Endothelial cell of umbilical vein (primary cell): ENCODE data around the gene PRKAG2. TPM values are rescaled to one million over a fixed set of nuclear protein-coding genes. Genes with fewer than 3 reads are reported as not detected.
A peak's percentile ranks its signal among the peaks of the same experiment; 100 is the strongest.

Experiments used
- BruUV-seq: library from RNA; stranded (reverse); fragments of 400-500 nt; replicated peaks from 2 replicates; lab custom pipeline; 2021; lab: Mats Ljungman, UMichigan
- CTCF ChIA-PET: fragments of 300-600, 350-600 bp; sonication (Branson Sonifier 250); formaldehyde crosslinking; loops from one replicate; lab custom pipeline; 2021; ENCODE audit warnings: antibody characterized with exemption, inconsistent platforms; lab: Charles Lee
- POLR2A ChIA-PET: fragments of 300-600, 350-600 bp; sonication (Branson Sonifier 250); formaldehyde crosslinking; loops from one replicate; lab custom pipeline; 2021; ENCODE audit warnings: antibody characterized with exemption, inconsistent platforms; lab: Charles Lee
- DNase-seq: peaks from one replicate; pipeline ENCODE4 v3.0.0-alpha.2; 2011; ENCODE audit warnings: low read depth, low spot score
- FAIRE-seq: peaks from 2 replicates; lab custom pipeline; 2011; peaks lifted over from hg19 to GRCh38; lab: Jason Lieb, UNC
- H2AFZ ChIP-seq: 2 replicates; pipeline ENCODE4 v1.6.0; 2012; ENCODE audit warnings: low read depth, low read length, control low read depth, inconsistent platforms
- H3K27ac ChIP-seq: 2 replicates; pipeline ENCODE4 v1.5.1; 2011; ENCODE audit warnings: low read depth, mild to moderate bottlenecking, control low read depth, low read length, moderate library complexity; ENCODE audit not compliant: insufficient read depth
- H3K27me3 ChIP-seq, 2 experiments: 2 replicates each; pipeline versions ENCODE4 v1.6.0 to v1.6.1; 2011; ENCODE audit warnings: low read length in 2 of 2, mixed read lengths in 1 of 2; ENCODE audit not compliant: control insufficient read depth in 2 of 2, insufficient read depth in 2 of 2
- H3K36me3 ChIP-seq, 2 experiments: 2 replicates in 1 of 2; 3 replicates in 1 of 2; pipeline ENCODE4 v1.5.1; 2011; ENCODE audit warnings: low read length in 2 of 2, mild to moderate bottlenecking in 1 of 2, moderate library complexity in 1 of 2; ENCODE audit not compliant: control insufficient read depth in 2 of 2, insufficient read depth in 2 of 2; ENCODE audit errors: extremely low read depth in 1 of 2
- H3K4me1 ChIP-seq: 3 replicates; pipeline ENCODE4 v1.5.1; 2011; ENCODE audit warnings: mild to moderate bottlenecking, low read length; ENCODE audit not compliant: control insufficient read depth, insufficient read depth; ENCODE audit errors: extremely low read depth
- H3K4me2 ChIP-seq: 2 replicates; pipeline ENCODE4 v1.6.1; 2011; ENCODE audit warnings: low read length, control low read depth, mixed read lengths; ENCODE audit not compliant: insufficient read depth
- H3K4me3 ChIP-seq, 3 experiments: fragments of 200-600 bp in 1 of 3; sonication (generic), shearing (Covaris generic) in 1 of 3; replicated peaks in 1 of 3; 2 replicates each; pipeline ENCODE4 v1.5.1; 2011 to 2016; ENCODE audit warnings: control low read depth in 3 of 3, low read length in 3 of 3, mild to moderate bottlenecking in 2 of 3, inconsistent platforms in 1 of 3, low read depth in 1 of 3, moderate library complexity in 1 of 3; ENCODE audit not compliant: insufficient read depth in 1 of 3
- H3K79me2 ChIP-seq: 2 replicates; pipeline ENCODE4 v1.6.0; 2012; ENCODE audit warnings: low read length, inconsistent platforms; ENCODE audit not compliant: control insufficient read depth, insufficient read depth
- H3K9ac ChIP-seq: replicated peaks from 2 replicates; pipeline ENCODE3; 2011; ENCODE audit warnings: low read length, control low read depth; ENCODE audit not compliant: insufficient read depth; ENCODE audit errors: extremely low read depth
- H3K9me1 ChIP-seq: replicated peaks from 3 replicates; pipeline ENCODE4 v1.6.0; 2011; ENCODE audit warnings: mild to moderate bottlenecking, low read length; ENCODE audit not compliant: control insufficient read depth, insufficient read depth; ENCODE audit errors: extremely low read depth
- H3K9me3 ChIP-seq: replicated peaks from 2 replicates; pipeline ENCODE4 v1.5.1; 2012; ENCODE audit warnings: low read length, inconsistent platforms; ENCODE audit not compliant: control insufficient read depth, insufficient read depth
- H4K20me1 ChIP-seq: replicated peaks from 2 replicates; pipeline ENCODE3; 2011; ENCODE audit warnings: mild to moderate bottlenecking, low read length; ENCODE audit not compliant: control insufficient read depth, insufficient read depth; ENCODE audit errors: extremely low read depth
- CTCF ChIP-seq, 2 donors: IDR thresholded peaks; 1 replicate in 1 of 2; 2 replicates in 1 of 2; pipeline ENCODE4 v1.5.1; 2011; ENCODE audit warnings: low read length in 2 of 2, mild to moderate bottlenecking in 2 of 2, moderate library complexity in 2 of 2, control low read depth in 1 of 2, inconsistent platforms in 1 of 2, low read depth in 1 of 2; ENCODE audit not compliant: insufficient read depth in 1 of 2; ENCODE audit errors: extremely low read depth in 1 of 2
- EZH2 ChIP-seq: IDR thresholded peaks from 2 replicates; pipeline ENCODE4 v1.6.1; 2012; ENCODE audit warnings: borderline replicate concordance, low read depth, mild to moderate bottlenecking, moderate library complexity, low read length, inconsistent platforms; ENCODE audit not compliant: severe bottlenecking
- FOS ChIP-seq: IDR thresholded peaks from 2 replicates; pipeline ENCODE4 v1.6.1; 2011; ENCODE audit warnings: mild to moderate bottlenecking, low read length, moderate library complexity, borderline replicate concordance; ENCODE audit not compliant: insufficient read depth
- GATA2 ChIP-seq: IDR thresholded peaks from 2 replicates; pipeline ENCODE4 v1.7.0; 2011; ENCODE audit warnings: low read depth, mild to moderate bottlenecking, moderate library complexity, mixed read lengths, low read length; ENCODE audit not compliant: insufficient read length, insufficient read depth
- JUN ChIP-seq: IDR thresholded peaks from 2 replicates; pipeline ENCODE4 v1.6.1; 2011; ENCODE audit warnings: borderline replicate concordance, low read depth; ENCODE audit not compliant: insufficient read length, insufficient read depth
- MYC ChIP-seq: IDR thresholded peaks from one replicate; pipeline ENCODE4 v1.6.1; 2011; ENCODE audit warnings: mild to moderate bottlenecking, low read depth, low read length
- POLR2A ChIP-seq: IDR thresholded peaks from 2 replicates; pipeline ENCODE4 v1.6.1; 2012; ENCODE audit warnings: low read depth, mild to moderate bottlenecking, control low read depth, low read length
- POLR2AphosphoS5 ChIP-seq: IDR thresholded peaks from 2 replicates; pipeline ENCODE4 v1.6.1; 2012; ENCODE audit warnings: low read depth, mild to moderate bottlenecking, control low read depth, low read length, moderate library complexity; ENCODE audit not compliant: insufficient read depth
- dilution Hi-C: fragments of 300-500 bp; cut with MboI; formaldehyde crosslinking; loops from one replicate; pipeline ENCODE4 v1.15.0; 2019; ENCODE audit warnings: low sequenced_read_pairs; ENCODE audit not compliant: extremely low pct_ligation_motif_present
- intact Hi-C: fragments of 100-400 bp; cut with micrococcal nuclease; formaldehyde crosslinking; loops from one replicate; pipeline ENCODE4 v1.10.0; 2022
- polyA plus RNA-seq, 4 experiments: library from polyadenylated mRNA; depleted of rRNA in 3 of 4; stranded (reverse) in 3 of 4; unstranded in 1 of 4; fragments of >200 nt; gene quantifications; 2 replicates each; pipeline versions ENCODE4 v1.2.1 to v1.2.3, GENCODE V29; 2011 to 2012; ENCODE audit warnings: missing spikeins in 1 of 4
- total RNA-seq: library from RNA; stranded (reverse); gene quantifications from 2 replicates; pipeline ENCODE4 v1.2.3, GENCODE V29; 2021
- TF ChIP-seq, protein P1 (sequence below): IDR thresholded peaks from 2 replicates; pipeline ENCODE4 v1.6.1; 2011; ENCODE audit not compliant: insufficient read depth, insufficient read length

PRKAG2 gene
- total and polyA plus RNA-seq, 2 donors (not counting 3 experiments of a cell fraction or from before 2014, with no cell fraction given), result 19.3 to 51.5 TPM

DNA sequence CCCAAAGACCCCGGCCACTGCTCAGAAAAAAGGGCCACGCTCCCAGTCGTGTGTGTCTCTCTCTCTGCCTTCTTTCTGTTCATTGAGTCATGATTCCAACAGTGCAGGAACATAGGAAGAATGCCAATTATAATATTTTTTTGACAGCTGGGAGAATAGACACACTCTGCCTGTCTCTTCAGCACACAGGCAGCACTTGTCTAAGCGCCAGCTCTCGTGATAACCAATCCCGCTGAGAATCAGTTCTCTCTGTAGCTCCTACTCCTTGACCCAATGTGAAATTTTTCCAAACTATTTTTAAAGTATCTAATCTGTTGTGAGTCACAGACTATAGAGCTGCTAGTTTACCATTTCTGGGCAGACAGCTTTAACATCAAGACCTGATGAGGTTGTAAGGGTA lies 211.5 kb downstream of the PRKAG2 start:
- no peak overlapping the region for H3K9ac ChIP-seq
- no peak for TF ChIP-seq EZH2
- TF ChIP-seq POLR2A, result no peak
- no peak for TF ChIP-seq CTCF (IDR thresholded peaks at IDR 0.05; ENCODE audit: extremely low read depth in 1 of 2, insufficient read depth in 1 of 2, low read depth in 1 of 2, low read length in 2 of 2)
- no peak for TF ChIP-seq MYC
- TF ChIP-seq POLR2AphosphoS5, result no peak
- no peak for TF ChIP-seq FOS
- no peak for TF ChIP-seq GATA2
- TF ChIP-seq, protein P1, sequence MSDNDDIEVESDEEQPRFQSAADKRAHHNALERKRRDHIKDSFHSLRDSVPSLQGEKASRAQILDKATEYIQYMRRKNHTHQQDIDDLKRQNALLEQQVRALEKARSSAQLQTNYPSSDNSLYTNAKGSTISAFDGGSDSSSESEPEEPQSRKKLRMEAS, result no peak
- no peak for TF ChIP-seq JUN
- POLR2A ChIA-PET, result no interaction called here
- no peak overlapping the region for H3K4me3 ChIP-seq
- FAIRE-seq, result no peak
- no peaks in the 10 kb centered on the region for H3K9me1 ChIP-seq
- no peaks in the 10 kb centered on the region for H3K79me2 ChIP-seq
- no peak overlapping the region for H2AFZ ChIP-seq
- no peak overlapping the region for H3K27ac ChIP-seq
- BruUV-seq, result no TSS peak
- H3K27me3 ChIP-seq, result no peaks in the 10 kb centered on the region
- peak; percentile 12 for DNase-seq
- no peaks in the 10 kb centered on the region for H4K20me1 ChIP-seq
- H3K36me3 ChIP-seq, result no peaks in the 10 kb centered on the region
- CTCF ChIA-PET, result interaction anchor here (1.0 to 1.4 kb wide), 2 partner anchors 33 to 34 kb away, joined by 3 read pairs; no protein-coding TSS in a partner anchor
- dilution Hi-C loops, result no loop called here
- intact Hi-C loops, result no loop called here
- no peaks in the 10 kb centered on the region for H3K4me1 ChIP-seq
- H3K4me2 ChIP-seq, result no peak overlapping the region
- no peaks in the 10 kb centered on the region for H3K9me3 ChIP-seq
